WTC11 (cell line): ENCODE measurements around the gene RAPGEF1. TPM values are rescaled to one million over a fixed set of nuclear protein-coding genes. Genes with fewer than 3 reads are reported as not detected.

Experiments
- ATAC-seq: fragments of 200-7000 bp; cut with Tn5 transposase; 2 replicates; pipeline ENCODE4 v1.10.0; 2021; ENCODE audit warnings: mild to moderate bottlenecking, moderate library complexity
- CTCF ChIA-PET: fragments of 300-600 bp; sonication (Branson Sonifier 250); formaldehyde crosslinking; loops from one replicate; lab custom pipeline; 2021; ENCODE audit warnings: antibody characterized with exemption; lab: Charles Lee
- POLR2A ChIA-PET: fragments of 350-600 bp; sonication (Branson Sonifier 250); formaldehyde crosslinking; loops from one replicate; lab custom pipeline; 2021; ENCODE audit warnings: antibody characterized with exemption; lab: Charles Lee
- DNase-seq: peaks from one replicate; pipeline ENCODE4 v3.0.0; 2021; ENCODE audit warnings: low spot score
- H3K27ac Mint-ChIP-seq: 2 replicates; pipeline ENCODE4 v1.8.0; 2021; ENCODE audit warnings: mixed read lengths
- H3K27me3 Mint-ChIP-seq: 2 replicates; pipeline ENCODE4 v1.8.0; 2021; ENCODE audit warnings: low read depth, mild to moderate bottlenecking, moderate library complexity, mixed read lengths
- H3K36me3 Mint-ChIP-seq: 2 replicates; pipeline ENCODE4 v1.8.0; 2021; ENCODE audit warnings: mixed read lengths
- H3K4me1 Mint-ChIP-seq: 2 replicates; pipeline ENCODE4 v1.8.0; 2022; ENCODE audit warnings: mixed read lengths
- H3K4me3 Mint-ChIP-seq: 2 replicates; pipeline ENCODE4 v1.8.0; 2021; ENCODE audit warnings: mild to moderate bottlenecking, moderate library complexity, mixed read lengths
- H3K9me3 Mint-ChIP-seq: 2 replicates; pipeline ENCODE4 v1.8.0; 2021; ENCODE audit warnings: mixed read lengths
- ATF1 ChIP-seq: sonication (generic); formaldehyde crosslinking; IDR thresholded peaks from 2 replicates; pipeline ENCODE4 v1.8.1; 2023; ENCODE audit warnings: mild to moderate bottlenecking, moderate library complexity, missing genetic modification reagents
- ESRRA ChIP-seq: sonication (generic); formaldehyde crosslinking; IDR thresholded peaks from 2 replicates; pipeline ENCODE4 v1.8.1; 2022; ENCODE audit warnings: mild to moderate bottlenecking, missing genetic modification reagents, borderline replicate concordance
- KAT7 ChIP-seq: sonication (generic); formaldehyde crosslinking; IDR thresholded peaks from 2 replicates; pipeline ENCODE4 v1.8.1; 2023; ENCODE audit warnings: missing genetic modification reagents, mild to moderate bottlenecking, borderline replicate concordance
- MXD4 ChIP-seq: fragments of 250-450 bp; sonication (Bioruptor Pico); IDR thresholded peaks from 2 replicates; pipeline ENCODE4 v1.8.0; 2021; ENCODE audit warnings: mild to moderate bottlenecking, moderate library complexity, borderline replicate concordance
- MYBL2 ChIP-seq: sonication (generic); formaldehyde crosslinking; IDR thresholded peaks from 2 replicates; pipeline ENCODE4 v1.8.1; 2023; ENCODE audit warnings: mild to moderate bottlenecking, moderate library complexity, missing genetic modification reagents
- NFATC4 ChIP-seq: fragments of 250-450 bp; sonication (Bioruptor Pico); IDR thresholded peaks from 2 replicates; pipeline ENCODE4 v1.9.0; 2021; ENCODE audit warnings: mild to moderate bottlenecking
- NR3C1 ChIP-seq: sonication (generic); formaldehyde crosslinking; conservative IDR thresholded peaks from 2 replicates; pipeline ENCODE4 v1.8.1; 2023; ENCODE audit warnings: low read depth, mild to moderate bottlenecking, missing genetic modification reagents
- SMAD4 ChIP-seq: sonication (generic); formaldehyde crosslinking; IDR thresholded peaks from 2 replicates; pipeline ENCODE4 v1.8.0; 2022; ENCODE audit warnings: mild to moderate bottlenecking, missing genetic modification reagents
- SP1 ChIP-seq: sonication (generic); formaldehyde crosslinking; conservative IDR thresholded peaks from 2 replicates; pipeline ENCODE4 v1.8.1; 2022; ENCODE audit warnings: missing genetic modification reagents
- ZNF396 ChIP-seq: fragments of 250-450 bp; sonication (Bioruptor Pico); IDR thresholded peaks from 2 replicates; pipeline ENCODE4 v1.8.0; 2021; ENCODE audit warnings: mild to moderate bottlenecking, moderate library complexity, borderline replicate concordance
- total RNA-seq: library from RNA; stranded (reverse); gene quantifications from 3 replicates; pipeline ENCODE4 v1.2.3, GENCODE V29; 2021
- TF ChIP-seq, protein P1 (sequence below): sonication (generic); formaldehyde crosslinking; IDR thresholded peaks from 2 replicates; pipeline ENCODE4 v1.8.0; 2022; ENCODE audit warnings: mild to moderate bottlenecking, missing genetic modification reagents
- TF ChIP-seq, protein P2 (sequence below): fragments of 200-600 bp; IDR thresholded peaks from 2 replicates; pipeline ENCODE4 v1.8.0; 2022; ENCODE audit warnings: antibody characterized with exemption
- TF ChIP-seq, protein P3 (sequence below): sonication (generic); formaldehyde crosslinking; IDR thresholded peaks from 2 replicates; pipeline ENCODE4 v1.8.0; 2022; ENCODE audit warnings: mild to moderate bottlenecking, missing genetic modification reagents
- TF ChIP-seq, protein P4 (sequence below): sonication (generic); formaldehyde crosslinking; conservative IDR thresholded peaks from 2 replicates; pipeline ENCODE4 v1.8.1; 2023; ENCODE audit warnings: mild to moderate bottlenecking, low read depth, missing genetic modification reagents, moderate library complexity
- TF ChIP-seq, protein P5 (sequence below): sonication (generic); formaldehyde crosslinking; IDR thresholded peaks from 2 replicates; pipeline ENCODE4 v1.8.1; 2023; ENCODE audit warnings: mild to moderate bottlenecking, missing genetic modification reagents, moderate library complexity
- TF ChIP-seq, protein P6 (sequence below): sonication (generic); formaldehyde crosslinking; IDR thresholded peaks from 2 replicates; pipeline ENCODE4 v1.8.0; 2023; ENCODE audit warnings: missing genetic modification reagents, mild to moderate bottlenecking, borderline replicate concordance

Gene RAPGEF1
- total RNA-seq, 1 experiment from 2014 or later, result 66.2 TPM

DNA sequence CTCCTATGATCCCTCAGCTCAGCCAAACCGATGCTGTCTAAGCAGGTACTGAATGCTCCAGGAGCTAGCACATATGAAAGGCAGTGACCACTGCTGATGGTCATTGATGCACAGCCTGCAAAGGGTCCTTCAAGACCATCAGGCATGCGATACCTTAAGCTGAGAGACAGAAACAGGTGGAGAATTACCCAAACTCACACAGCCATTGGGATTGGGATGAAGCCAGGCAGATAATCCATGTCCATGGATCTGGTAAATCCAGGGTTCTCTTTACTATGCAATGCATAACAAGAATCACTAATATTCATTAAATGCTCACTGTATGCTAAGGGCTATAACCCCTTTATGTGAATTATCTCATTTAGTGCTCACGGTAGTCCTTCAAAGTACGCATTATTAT is 36.2 kb downstream of the RAPGEF1 start:
- ChIA-PET POLR2A (no interaction called here), CTCF (interaction anchor here (1.2 kb wide), 1 partner anchor 112 kb away, joined by 3 read pairs; no protein-coding TSS in a partner anchor)
- Mint-ChIP-seq H3K27me3 (no peaks in the 10 kb centered on the region), H3K27ac (no peak overlapping the region), H3K4me3 (no peak overlapping the region), H3K9me3 (no peaks in the 10 kb centered on the region), H3K4me1 (peaks cover 88% of the 10 kb centered on the region), H3K36me3 (no peaks in the 10 kb centered on the region)
- TF ChIP-seq ZNF396 (CRISPR knock-in tag) (no peak), MXD4 (CRISPR knock-in tag) (no peak), SP1 (no peak), NFATC4 (no peak), ATF1 (CRISPR knock-in tag) (no peak), MYBL2 (CRISPR knock-in tag) (no peak), KAT7 (CRISPR knock-in tag) (no peak), NR3C1 (CRISPR knock-in tag) (no peak), SMAD4 (no peak), ESRRA (CRISPR knock-in tag) (no peak)
- TF ChIP-seq, protein P1, sequence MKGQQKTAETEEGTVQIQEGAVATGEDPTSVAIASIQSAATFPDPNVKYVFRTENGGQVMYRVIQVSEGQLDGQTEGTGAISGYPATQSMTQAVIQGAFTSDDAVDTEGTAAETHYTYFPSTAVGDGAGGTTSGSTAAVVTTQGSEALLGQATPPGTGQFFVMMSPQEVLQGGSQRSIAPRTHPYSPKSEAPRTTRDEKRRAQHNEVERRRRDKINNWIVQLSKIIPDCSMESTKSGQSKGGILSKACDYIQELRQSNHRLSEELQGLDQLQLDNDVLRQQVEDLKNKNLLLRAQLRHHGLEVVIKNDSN, result no peak
- TF ChIP-seq, protein P2, sequence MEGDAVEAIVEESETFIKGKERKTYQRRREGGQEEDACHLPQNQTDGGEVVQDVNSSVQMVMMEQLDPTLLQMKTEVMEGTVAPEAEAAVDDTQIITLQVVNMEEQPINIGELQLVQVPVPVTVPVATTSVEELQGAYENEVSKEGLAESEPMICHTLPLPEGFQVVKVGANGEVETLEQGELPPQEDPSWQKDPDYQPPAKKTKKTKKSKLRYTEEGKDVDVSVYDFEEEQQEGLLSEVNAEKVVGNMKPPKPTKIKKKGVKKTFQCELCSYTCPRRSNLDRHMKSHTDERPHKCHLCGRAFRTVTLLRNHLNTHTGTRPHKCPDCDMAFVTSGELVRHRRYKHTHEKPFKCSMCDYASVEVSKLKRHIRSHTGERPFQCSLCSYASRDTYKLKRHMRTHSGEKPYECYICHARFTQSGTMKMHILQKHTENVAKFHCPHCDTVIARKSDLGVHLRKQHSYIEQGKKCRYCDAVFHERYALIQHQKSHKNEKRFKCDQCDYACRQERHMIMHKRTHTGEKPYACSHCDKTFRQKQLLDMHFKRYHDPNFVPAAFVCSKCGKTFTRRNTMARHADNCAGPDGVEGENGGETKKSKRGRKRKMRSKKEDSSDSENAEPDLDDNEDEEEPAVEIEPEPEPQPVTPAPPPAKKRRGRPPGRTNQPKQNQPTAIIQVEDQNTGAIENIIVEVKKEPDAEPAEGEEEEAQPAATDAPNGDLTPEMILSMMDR, result no peak
- TF ChIP-seq, protein P3, sequence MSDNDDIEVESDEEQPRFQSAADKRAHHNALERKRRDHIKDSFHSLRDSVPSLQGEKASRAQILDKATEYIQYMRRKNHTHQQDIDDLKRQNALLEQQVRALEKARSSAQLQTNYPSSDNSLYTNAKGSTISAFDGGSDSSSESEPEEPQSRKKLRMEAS (CRISPR knock-in tag), result no peak
- TF ChIP-seq, protein P4, sequence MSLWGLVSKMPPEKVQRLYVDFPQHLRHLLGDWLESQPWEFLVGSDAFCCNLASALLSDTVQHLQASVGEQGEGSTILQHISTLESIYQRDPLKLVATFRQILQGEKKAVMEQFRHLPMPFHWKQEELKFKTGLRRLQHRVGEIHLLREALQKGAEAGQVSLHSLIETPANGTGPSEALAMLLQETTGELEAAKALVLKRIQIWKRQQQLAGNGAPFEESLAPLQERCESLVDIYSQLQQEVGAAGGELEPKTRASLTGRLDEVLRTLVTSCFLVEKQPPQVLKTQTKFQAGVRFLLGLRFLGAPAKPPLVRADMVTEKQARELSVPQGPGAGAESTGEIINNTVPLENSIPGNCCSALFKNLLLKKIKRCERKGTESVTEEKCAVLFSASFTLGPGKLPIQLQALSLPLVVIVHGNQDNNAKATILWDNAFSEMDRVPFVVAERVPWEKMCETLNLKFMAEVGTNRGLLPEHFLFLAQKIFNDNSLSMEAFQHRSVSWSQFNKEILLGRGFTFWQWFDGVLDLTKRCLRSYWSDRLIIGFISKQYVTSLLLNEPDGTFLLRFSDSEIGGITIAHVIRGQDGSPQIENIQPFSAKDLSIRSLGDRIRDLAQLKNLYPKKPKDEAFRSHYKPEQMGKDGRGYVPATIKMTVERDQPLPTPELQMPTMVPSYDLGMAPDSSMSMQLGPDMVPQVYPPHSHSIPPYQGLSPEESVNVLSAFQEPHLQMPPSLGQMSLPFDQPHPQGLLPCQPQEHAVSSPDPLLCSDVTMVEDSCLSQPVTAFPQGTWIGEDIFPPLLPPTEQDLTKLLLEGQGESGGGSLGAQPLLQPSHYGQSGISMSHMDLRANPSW (CRISPR knock-in tag), result no peak
- TF ChIP-seq, protein P5, sequence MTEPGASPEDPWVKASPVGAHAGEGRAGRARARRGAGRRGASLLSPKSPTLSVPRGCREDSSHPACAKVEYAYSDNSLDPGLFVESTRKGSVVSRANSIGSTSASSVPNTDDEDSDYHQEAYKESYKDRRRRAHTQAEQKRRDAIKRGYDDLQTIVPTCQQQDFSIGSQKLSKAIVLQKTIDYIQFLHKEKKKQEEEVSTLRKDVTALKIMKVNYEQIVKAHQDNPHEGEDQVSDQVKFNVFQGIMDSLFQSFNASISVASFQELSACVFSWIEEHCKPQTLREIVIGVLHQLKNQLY, result no peak
- TF ChIP-seq, protein P6, sequence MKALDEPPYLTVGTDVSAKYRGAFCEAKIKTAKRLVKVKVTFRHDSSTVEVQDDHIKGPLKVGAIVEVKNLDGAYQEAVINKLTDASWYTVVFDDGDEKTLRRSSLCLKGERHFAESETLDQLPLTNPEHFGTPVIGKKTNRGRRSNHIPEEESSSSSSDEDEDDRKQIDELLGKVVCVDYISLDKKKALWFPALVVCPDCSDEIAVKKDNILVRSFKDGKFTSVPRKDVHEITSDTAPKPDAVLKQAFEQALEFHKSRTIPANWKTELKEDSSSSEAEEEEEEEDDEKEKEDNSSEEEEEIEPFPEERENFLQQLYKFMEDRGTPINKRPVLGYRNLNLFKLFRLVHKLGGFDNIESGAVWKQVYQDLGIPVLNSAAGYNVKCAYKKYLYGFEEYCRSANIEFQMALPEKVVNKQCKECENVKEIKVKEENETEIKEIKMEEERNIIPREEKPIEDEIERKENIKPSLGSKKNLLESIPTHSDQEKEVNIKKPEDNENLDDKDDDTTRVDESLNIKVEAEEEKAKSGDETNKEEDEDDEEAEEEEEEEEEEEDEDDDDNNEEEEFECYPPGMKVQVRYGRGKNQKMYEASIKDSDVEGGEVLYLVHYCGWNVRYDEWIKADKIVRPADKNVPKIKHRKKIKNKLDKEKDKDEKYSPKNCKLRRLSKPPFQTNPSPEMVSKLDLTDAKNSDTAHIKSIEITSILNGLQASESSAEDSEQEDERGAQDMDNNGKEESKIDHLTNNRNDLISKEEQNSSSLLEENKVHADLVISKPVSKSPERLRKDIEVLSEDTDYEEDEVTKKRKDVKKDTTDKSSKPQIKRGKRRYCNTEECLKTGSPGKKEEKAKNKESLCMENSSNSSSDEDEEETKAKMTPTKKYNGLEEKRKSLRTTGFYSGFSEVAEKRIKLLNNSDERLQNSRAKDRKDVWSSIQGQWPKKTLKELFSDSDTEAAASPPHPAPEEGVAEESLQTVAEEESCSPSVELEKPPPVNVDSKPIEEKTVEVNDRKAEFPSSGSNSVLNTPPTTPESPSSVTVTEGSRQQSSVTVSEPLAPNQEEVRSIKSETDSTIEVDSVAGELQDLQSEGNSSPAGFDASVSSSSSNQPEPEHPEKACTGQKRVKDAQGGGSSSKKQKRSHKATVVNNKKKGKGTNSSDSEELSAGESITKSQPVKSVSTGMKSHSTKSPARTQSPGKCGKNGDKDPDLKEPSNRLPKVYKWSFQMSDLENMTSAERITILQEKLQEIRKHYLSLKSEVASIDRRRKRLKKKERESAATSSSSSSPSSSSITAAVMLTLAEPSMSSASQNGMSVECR, result no peak
- DNase-seq (no peak), ATAC-seq (no peak)
